Activated T-cell treated with anti-CD3 and anti-CD28 coated beads, Interleukin-2, amount 50 U/mL, for 72 hours (primary cell): ENCODE measurements around the gene TNS3. TPM values are rescaled to one million over a fixed set of nuclear protein-coding genes. Genes with fewer than 3 reads are reported as not detected.

Experiments used
- ATAC-seq, 2 donors: fragments of 150-1000 bp; cut with Tn5 transposase; replicated peaks in 1 of 2; 2 replicates each; pipeline ENCODE4 v1.10.0; 2021; ENCODE audit warnings: moderate library complexity in 2 of 2, mild to moderate bottlenecking in 1 of 2
- DNase-seq, 2 donors: peaks; one replicate each; pipeline ENCODE4 v3.0.0; 2021 to 2022; ENCODE audit warnings: mixed read lengths in 1 of 2
- H3K27ac Mint-ChIP-seq: one replicate; pipeline ENCODE4 v1.8.0; 2022; ENCODE audit warnings: mild to moderate bottlenecking, moderate library complexity, mixed read lengths
- H3K27me3 Mint-ChIP-seq: one replicate; pipeline ENCODE4 v1.8.0; 2022; ENCODE audit warnings: low read depth, mixed read lengths
- H3K36me3 Mint-ChIP-seq, 2 donors: one replicate each; pipeline ENCODE4 v1.8.0; 2022; ENCODE audit warnings: mixed read lengths in 2 of 2, mild to moderate bottlenecking in 1 of 2; ENCODE audit not compliant: insufficient read depth in 2 of 2
- H3K4me1 Mint-ChIP-seq: one replicate; pipeline ENCODE4 v1.8.0; 2022; ENCODE audit warnings: low read depth, mixed read lengths
- H3K4me3 Mint-ChIP-seq, 2 donors: one replicate each; pipeline ENCODE4 v1.8.0; 2022; ENCODE audit warnings: mild to moderate bottlenecking in 2 of 2, mixed read lengths in 2 of 2, moderate library complexity in 2 of 2
- H3K9me3 Mint-ChIP-seq, 2 donors: one replicate each; pipeline ENCODE4 v1.8.0; 2022; ENCODE audit warnings: mixed read lengths in 2 of 2
- total RNA-seq, 2 donors: library from RNA; stranded (reverse); gene quantifications; one replicate each; pipeline ENCODE4 v1.2.3, GENCODE V29; 2022

Gene TNS3
- total RNA-seq, 2 donors from 2014 or later = 0.29 to 1.2 TPM

- Mint-ChIP-seq H3K9me3 (peaks cover 0 to 4% of the 10 kb centered on the region in 2 donors), H3K4me1 (no peaks in the 10 kb centered on the region), H3K36me3 (no peaks in the 10 kb centered on the region), H3K27ac (no peak overlapping the region), H3K4me3 (no peak overlapping the region), H3K27me3 (no peaks in the 10 kb centered on the region)
- ATAC-seq (no peak), DNase-seq (no peak)
Observed at GRCh38 chr7:47332681-47333553, 249.0 kb downstream of the TNS3 start.

DNA sequence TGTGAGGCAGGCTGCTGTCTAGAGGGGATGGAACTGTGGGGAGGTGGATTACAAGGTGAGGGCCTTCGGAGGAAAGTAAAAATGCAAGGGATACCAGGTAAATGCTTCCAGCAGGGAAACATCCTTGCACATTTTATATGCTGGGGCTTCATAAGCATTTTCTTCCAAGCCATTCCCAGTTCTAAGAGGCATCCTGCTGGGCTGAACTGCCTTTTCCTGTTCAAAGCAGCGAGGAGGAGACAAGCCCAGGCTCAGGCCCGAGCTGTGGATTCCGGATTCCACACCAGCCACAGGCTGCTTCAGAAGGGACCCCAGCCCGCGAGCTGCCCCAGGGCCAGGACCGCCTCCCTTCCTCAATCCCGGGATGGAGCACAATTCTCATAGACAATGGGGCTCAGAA, 249.7 kb downstream of the TNS3 start:
- H3K36me3 Mint-ChIP-seq = no peaks in the 10 kb centered on the region
- ATAC-seq (no peak), DNase-seq (no peak)
- H3K4me1 Mint-ChIP-seq = no peaks in the 10 kb centered on the region
- no peak overlapping the region for H3K27ac Mint-ChIP-seq
- H3K9me3 Mint-ChIP-seq = no peaks in the 10 kb centered on the region
- H3K4me3 Mint-ChIP-seq = no peak overlapping the region
- no peaks in the 10 kb centered on the region for H3K27me3 Mint-ChIP-seq

GRCh38 chr7:47331179-47331565, 250.7 kb downstream of the TNS3 start:
- no peaks in the 10 kb centered on the region for H3K36me3 Mint-ChIP-seq
- H3K4me1 Mint-ChIP-seq = no peaks in the 10 kb centered on the region
- ATAC-seq (no peak), DNase-seq (no peak)
- H3K27ac Mint-ChIP-seq = no peak overlapping the region
- H3K4me3 Mint-ChIP-seq = no peak overlapping the region
- H3K27me3 Mint-ChIP-seq = no peaks in the 10 kb centered on the region
- H3K9me3 Mint-ChIP-seq = no peaks in the 10 kb centered on the region

- H3K36me3 Mint-ChIP-seq = no peaks in the 10 kb centered on the region
- H3K27me3 Mint-ChIP-seq = no peaks in the 10 kb centered on the region
- H3K9me3 Mint-ChIP-seq = no peaks in the 10 kb centered on the region
- no peaks in the 10 kb centered on the region for H3K4me1 Mint-ChIP-seq
- H3K4me3 Mint-ChIP-seq = no peak overlapping the region
- DNase-seq (no peak), ATAC-seq (no peak)
- H3K27ac Mint-ChIP-seq = no peak overlapping the region
Observed at GRCh38 chr7:47330561-47331178, 251.2 kb downstream of the TNS3 start.

DNA sequence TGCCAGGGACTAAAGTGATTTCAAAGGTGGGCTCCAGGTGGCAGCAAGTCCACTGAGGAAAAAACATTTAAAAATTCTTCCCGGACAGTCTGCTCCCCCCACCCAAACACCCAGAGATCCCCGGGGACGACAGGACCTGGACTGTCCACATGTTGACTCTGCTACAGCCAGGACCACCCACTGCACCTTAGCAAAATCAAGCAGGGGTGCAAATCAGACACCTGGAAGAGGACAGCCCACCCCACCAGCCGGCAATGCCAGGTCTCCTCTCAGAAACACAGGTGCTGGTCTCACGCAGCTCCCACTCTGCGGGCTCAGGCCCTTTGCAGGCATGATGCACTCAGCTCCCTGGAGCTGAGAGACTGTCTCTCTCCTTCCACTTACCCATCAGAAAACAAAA, 251.9 kb downstream of the TNS3 start:
- Mint-ChIP-seq H3K4me3 (no peak overlapping the region), H3K36me3 (no peaks in the 10 kb centered on the region), H3K27me3 (no peaks in the 10 kb centered on the region), H3K27ac (no peak overlapping the region), H3K4me1 (no peaks in the 10 kb centered on the region), H3K9me3 (no peaks in the 10 kb centered on the region)
- DNase-seq (no peak), ATAC-seq (no peak)

DNA sequence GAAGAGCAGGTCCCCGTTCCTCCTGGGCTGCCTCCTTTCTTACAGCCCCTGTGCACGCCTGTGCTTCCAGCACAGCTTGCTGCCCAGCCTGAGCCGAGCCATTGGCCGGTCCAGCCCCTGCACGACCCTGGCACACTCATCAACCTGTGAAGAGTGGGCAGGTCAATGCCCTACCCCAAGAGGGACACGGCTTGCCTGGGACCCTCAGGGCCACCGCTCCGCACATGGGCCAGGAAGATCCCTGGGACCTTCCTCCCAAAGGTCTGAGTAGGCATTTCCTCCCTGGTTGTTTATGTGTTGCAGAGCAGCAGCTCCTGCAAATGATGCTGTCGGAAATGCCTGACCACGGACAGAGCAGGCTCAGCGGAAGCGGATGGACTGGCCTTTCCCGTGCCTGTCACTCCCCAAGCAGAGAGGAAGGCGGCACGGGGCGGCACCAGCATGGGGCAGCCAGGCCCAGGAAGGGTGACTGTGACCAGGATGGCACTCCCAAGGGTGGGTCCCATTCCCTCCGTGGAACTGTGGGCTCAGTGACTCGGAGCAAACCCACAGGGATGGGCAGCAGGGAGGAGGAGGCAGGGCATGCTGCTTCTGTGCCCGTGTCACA, 252.5 kb downstream of the TNS3 start:
- H3K4me1 Mint-ChIP-seq = no peaks in the 10 kb centered on the region
- no peaks in the 10 kb centered on the region for H3K36me3 Mint-ChIP-seq
- H3K9me3 Mint-ChIP-seq = no peaks in the 10 kb centered on the region
- H3K4me3 Mint-ChIP-seq = no peak overlapping the region
- H3K27me3 Mint-ChIP-seq = no peaks in the 10 kb centered on the region
- DNase-seq (no peak), ATAC-seq (no peak)
- no peak overlapping the region for H3K27ac Mint-ChIP-seq

DNA sequence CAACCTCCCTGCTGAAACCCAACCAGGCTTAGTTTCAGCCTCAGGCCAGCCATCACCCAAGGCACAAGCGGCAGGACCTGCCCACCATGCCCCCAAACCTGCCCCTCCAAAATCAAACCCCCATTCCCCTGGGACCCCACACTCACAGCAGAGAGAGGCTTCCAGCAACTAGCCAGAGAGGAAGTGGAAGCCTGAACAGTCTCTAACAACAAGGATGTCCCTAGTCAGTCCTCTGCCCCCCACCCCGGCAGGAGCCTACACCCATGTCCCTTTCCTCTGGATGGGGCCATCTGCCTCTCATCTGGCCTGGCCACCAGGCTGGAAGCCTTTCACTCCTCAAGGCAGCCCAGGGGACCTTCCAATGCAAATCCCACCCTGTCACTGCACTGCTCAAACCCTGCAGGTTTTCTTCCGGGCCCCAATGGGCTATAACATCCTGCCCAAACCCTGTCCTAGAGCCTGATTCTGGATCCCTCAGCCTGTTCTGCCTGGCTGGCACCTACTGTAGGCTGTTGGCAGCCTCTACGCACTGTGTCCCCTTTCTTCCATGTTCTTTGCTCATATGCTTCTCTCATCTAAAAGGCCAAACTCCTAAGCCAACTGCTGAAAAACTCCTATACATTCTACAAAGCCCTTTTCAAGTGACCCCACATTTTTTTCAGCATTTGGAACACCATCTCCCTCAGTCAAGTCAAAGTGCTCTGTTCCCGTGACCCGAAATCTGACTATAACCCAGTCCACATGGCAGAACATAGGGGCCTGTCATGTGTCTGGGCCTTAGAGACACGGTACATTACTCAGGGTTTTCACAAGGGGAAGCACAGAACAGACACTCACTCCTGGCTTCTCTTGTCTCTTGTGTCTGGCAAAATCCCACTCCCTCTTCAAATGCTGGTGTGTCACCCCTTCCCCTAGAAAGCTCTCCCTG, 253.3 kb downstream of the TNS3 start:
- no peak for ATAC-seq
- no peaks in the 10 kb centered on the region for H3K36me3 Mint-ChIP-seq
- no peaks in the 10 kb centered on the region for H3K9me3 Mint-ChIP-seq
- no peaks in the 10 kb centered on the region for H3K27me3 Mint-ChIP-seq
- H3K27ac Mint-ChIP-seq = no peak overlapping the region
- H3K4me3 Mint-ChIP-seq = no peak overlapping the region
- H3K4me1 Mint-ChIP-seq = no peaks in the 10 kb centered on the region
- no peak for DNase-seq

- no peaks in the 10 kb centered on the region for H3K4me1 Mint-ChIP-seq
- no peaks in the 10 kb centered on the region for H3K27me3 Mint-ChIP-seq
- no peak overlapping the region for H3K27ac Mint-ChIP-seq
- no peaks in the 10 kb centered on the region for H3K9me3 Mint-ChIP-seq
- DNase-seq (no peak), ATAC-seq (no peak)
- H3K36me3 Mint-ChIP-seq = no peaks in the 10 kb centered on the region
- H3K4me3 Mint-ChIP-seq = no peak overlapping the region
Observed at GRCh38 chr7:47327698-47328391, 254.1 kb downstream of the TNS3 start.

- no peak overlapping the region for H3K4me3 Mint-ChIP-seq
- ATAC-seq (no peak), DNase-seq (no peak)
- H3K36me3 Mint-ChIP-seq = no peaks in the 10 kb centered on the region
- no peaks in the 10 kb centered on the region for H3K27me3 Mint-ChIP-seq
- no peak overlapping the region for H3K27ac Mint-ChIP-seq
- H3K9me3 Mint-ChIP-seq = no peaks in the 10 kb centered on the region
- no peaks in the 10 kb centered on the region for H3K4me1 Mint-ChIP-seq
Observed at GRCh38 chr7:47327346-47327697, 254.6 kb downstream of the TNS3 start.

GRCh38 chr7:47326808-47327207, 255.1 kb downstream of the TNS3 start:
- Mint-ChIP-seq H3K27me3 (no peaks in the 10 kb centered on the region), H3K36me3 (no peaks in the 10 kb centered on the region), H3K4me3 (no peak overlapping the region), H3K4me1 (no peaks in the 10 kb centered on the region), H3K9me3 (no peaks in the 10 kb centered on the region), H3K27ac (no peak overlapping the region)
- ATAC-seq (no peak), DNase-seq (no peak)

DNA sequence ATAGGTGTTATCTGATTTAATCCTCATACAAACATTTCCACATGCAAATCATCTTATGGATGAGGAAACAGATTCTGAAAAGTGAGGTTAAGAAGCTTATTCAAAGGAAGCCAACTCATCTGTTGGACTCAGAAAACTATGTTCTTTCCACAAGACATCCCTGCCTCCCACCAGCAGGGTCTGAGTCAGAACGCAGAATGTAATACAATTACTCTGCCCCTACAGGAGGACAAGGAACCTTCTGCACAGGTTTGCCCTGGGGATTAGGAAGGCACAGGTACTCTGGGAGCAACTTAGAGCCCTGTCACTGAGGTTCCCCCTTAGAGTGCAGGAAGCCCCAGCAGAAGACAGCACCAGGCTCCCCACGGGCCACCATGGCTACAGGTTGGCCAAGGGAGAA, 255.7 kb downstream of the TNS3 start:
- Mint-ChIP-seq H3K27me3 (no peaks in the 10 kb centered on the region), H3K4me3 (no peak overlapping the region), H3K36me3 (no peaks in the 10 kb centered on the region), H3K4me1 (no peaks in the 10 kb centered on the region), H3K27ac (no peak overlapping the region), H3K9me3 (no peaks in the 10 kb centered on the region)
- DNase-seq (no peak), ATAC-seq (peak in 1 of 2 donors; percentile 26)

DNA sequence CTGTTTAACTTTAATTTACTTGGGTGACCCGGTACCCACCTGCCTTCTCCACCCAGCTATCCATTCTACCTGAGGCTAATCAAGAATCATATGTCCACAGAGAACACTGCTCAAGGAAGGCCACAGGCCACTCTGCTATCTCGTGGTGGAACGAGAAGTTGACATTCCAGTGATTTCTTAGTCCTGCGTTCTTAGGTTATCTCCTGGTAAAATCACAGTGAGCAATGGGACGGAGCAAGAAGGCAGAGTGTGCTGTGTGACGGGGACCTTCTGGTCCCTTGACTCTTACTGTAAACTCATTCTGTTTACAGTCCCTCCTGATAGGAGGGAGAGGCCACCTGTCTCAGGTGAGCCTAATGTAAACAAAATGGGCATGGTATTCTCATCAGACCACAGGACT, 256.6 kb downstream of the TNS3 start:
- H3K27me3 Mint-ChIP-seq = no peaks in the 10 kb centered on the region
- no peaks in the 10 kb centered on the region for H3K36me3 Mint-ChIP-seq
- no peaks in the 10 kb centered on the region for H3K9me3 Mint-ChIP-seq
- no peaks in the 10 kb centered on the region for H3K4me1 Mint-ChIP-seq
- H3K4me3 Mint-ChIP-seq = no peak overlapping the region
- no peak overlapping the region for H3K27ac Mint-ChIP-seq
- DNase-seq (no peak), ATAC-seq (no peak)
